K562 (cell line): Measurements from ENCODE around the gene SLC25A42. TPM values are rescaled to one million over a fixed set of nuclear protein-coding genes. Genes with fewer than 3 reads are reported as not detected.

Experiments
- ARID4B ChIP-seq: sonication (generic); formaldehyde crosslinking; IDR thresholded peaks from 2 replicates; pipeline ENCODE4 v1.8.0; 2022; ENCODE audit warnings: mild to moderate bottlenecking, missing genetic modification reagents
- ARNT ChIP-seq, 2 experiments: fragments of 450-650 bp; IDR thresholded peaks; 2 replicates each; pipeline ENCODE4 v1.6.1; 2016; ENCODE audit warnings: mild to moderate bottlenecking in 1 of 2
- BCOR ChIP-seq: fragments of 450-650 bp; IDR thresholded peaks from 2 replicates; pipeline ENCODE4 v1.6.1; 2016
- CREB3 ChIP-seq: fragments of 450-650 bp; conservative IDR thresholded peaks from 2 replicates; pipeline ENCODE4 v1.6.1; 2016; ENCODE audit warnings: missing genetic modification characterization, low read depth, mild to moderate bottlenecking, missing compliant biosample characterization, moderate library complexity
- GATAD2B ChIP-seq: fragments of 450-650 bp; IDR thresholded peaks from 2 replicates; pipeline ENCODE4 v1.6.1; 2017; ENCODE audit warnings: mild to moderate bottlenecking, borderline replicate concordance
- HOXB6 ChIP-seq: fragments of 250-450 bp; sonication (Bioruptor Pico); IDR thresholded peaks from 2 replicates; pipeline ENCODE4 v1.5.1; 2022; ENCODE audit warnings: mild to moderate bottlenecking, borderline replicate concordance
- ILF3 ChIP-seq: fragments of 450-650 bp; IDR thresholded peaks from 2 replicates; pipeline ENCODE4 v1.6.1; 2018; ENCODE audit warnings: antibody characterized with exemption, mild to moderate bottlenecking, moderate library complexity, borderline replicate concordance
- MCM7 ChIP-seq, 2 experiments: fragments of 450-650 bp; IDR thresholded peaks; 2 replicates each; pipeline ENCODE4 v1.6.1; 2016 to 2018
- MITF ChIP-seq: IDR thresholded peaks from 2 replicates; pipeline ENCODE4 v1.6.1; 2014; ENCODE audit warnings: antibody characterized with exemption
- SPI1 ChIP-seq: IDR thresholded peaks from 2 replicates; pipeline ENCODE4 v1.6.1; 2011; ENCODE audit warnings: low read depth, low read length, control low read depth, borderline replicate concordance
- SUPT5H ChIP-seq: fragments of 450-650 bp; IDR thresholded peaks from 2 replicates; pipeline ENCODE4 v1.6.1; 2016
- TFAM ChIP-seq: fragments of 250-450 bp; sonication (Bioruptor Pico); conservative IDR thresholded peaks from 2 replicates; pipeline ENCODE4 v1.5.0; 2021; ENCODE audit warnings: mild to moderate bottlenecking, moderate library complexity
- VEZF1 ChIP-seq: fragments of 200-800 bp; sonication (Bioruptor generic); IDR thresholded peaks from 2 replicates; pipeline ENCODE4 v1.6.1; 2017; ENCODE audit warnings: missing genetic modification characterization, missing compliant biosample characterization
- ZMIZ1 ChIP-seq, 2 experiments: fragments of 150-350 bp in 1 of 2; IDR thresholded peaks; 2 replicates each; pipeline ENCODE4 v1.6.1; 2012 to 2016; ENCODE audit warnings: low read depth in 2 of 2, low read length in 2 of 2, mild to moderate bottlenecking in 1 of 2, moderate library complexity in 1 of 2
- ZNF408 ChIP-seq: fragments of 250-450 bp; sonication (Bioruptor Pico); IDR thresholded peaks from 2 replicates; pipeline ENCODE4 v1.4.0; 2020; ENCODE audit warnings: low read depth, mild to moderate bottlenecking, moderate library complexity
- ZNF57 ChIP-seq: fragments of 450-650 bp; formaldehyde crosslinking; IDR thresholded peaks from 2 replicates; pipeline ENCODE4 v1.4.0; 2020; ENCODE audit warnings: mild to moderate bottlenecking, moderate library complexity
- polyA plus RNA-seq, 8 experiments: library from polyadenylated mRNA; depleted of rRNA in 4 of 8; stranded (reverse) in 5 of 8; unstranded in 3 of 8; fragments of >200 nt; fragmentation: Nextera tagmentation in 2 of 8; fragmentation: Illumina TruSeq in 1 of 8; extraction: Ambion mirVana in 2 of 8; extraction: Trizol in 1 of 8; gene quantifications; 2 replicates each; pipeline versions ENCODE4 v1.2.1 to v1.2.3, GENCODE V29; 2011 to 2014; ENCODE audit warnings: inconsistent platforms in 1 of 8, missing spikeins in 1 of 8
- total RNA-seq, 7 experiments: library from RNA; depleted of rRNA in 6 of 7; stranded (reverse); fragments of >200 nt in 6 of 7; fragmentation: Illumina TruSeq in 2 of 7; extraction: Trizol in 2 of 7; gene quantifications; 2 replicates each; pipeline versions ENCODE4 v1.2.1 to v1.2.3, GENCODE V29; 2011 to 2021; ENCODE audit warnings: low replicate concordance in 1 of 7

Gene SLC25A42
- total and polyA plus RNA-seq, 9 of the 15 experiments (the other 6 are each of a cell fraction or from before 2014, with no cell fraction given): 0.59 to 32.2 (median 14.1) TPM

GRCh38 chr19:19064098-19064722 lies 416 bp downstream of the SLC25A42 start (continued):
- TF ChIP-seq ARID4B: peak; percentile 78
- TF ChIP-seq ZNF408: no peak
- no peak for TF ChIP-seq HOXB6 (CRISPR knock-in tag)
- TF ChIP-seq MCM7 (IDR thresholded peaks at IDR 0.05): no peak
- peak; percentile 63; the same call in 1 of the 2 replicates for TF ChIP-seq VEZF1 (CRISPR knock-in tag)
- no peak for TF ChIP-seq ARNT (IDR thresholded peaks at IDR 0.05)
- TF ChIP-seq ZMIZ1 (IDR thresholded peaks at IDR 0.05; ENCODE audit: low read depth in 2 of 2, low read length in 2 of 2): no peak
- no peak for TF ChIP-seq SPI1
- no peak for TF ChIP-seq MITF
- no peak for TF ChIP-seq GATAD2B
- TF ChIP-seq TFAM (CRISPR knock-in tag): no peak
- TF ChIP-seq ZNF57: no peak
- no peak for TF ChIP-seq BCOR
- peak; percentile 30; the same call in 1 of the 2 replicates for TF ChIP-seq SUPT5H
- TF ChIP-seq CREB3 (tag): no peak
- TF ChIP-seq ILF3: no peak
